Measurements from ENCODE around the gene SCAF8.
"Not testable (repeated sequence)": the region's sequence is repeated elsewhere in the genome, so short reads cannot be mapped to it uniquely, and the experiment has no call there.

SCAF8 gene, protein sequence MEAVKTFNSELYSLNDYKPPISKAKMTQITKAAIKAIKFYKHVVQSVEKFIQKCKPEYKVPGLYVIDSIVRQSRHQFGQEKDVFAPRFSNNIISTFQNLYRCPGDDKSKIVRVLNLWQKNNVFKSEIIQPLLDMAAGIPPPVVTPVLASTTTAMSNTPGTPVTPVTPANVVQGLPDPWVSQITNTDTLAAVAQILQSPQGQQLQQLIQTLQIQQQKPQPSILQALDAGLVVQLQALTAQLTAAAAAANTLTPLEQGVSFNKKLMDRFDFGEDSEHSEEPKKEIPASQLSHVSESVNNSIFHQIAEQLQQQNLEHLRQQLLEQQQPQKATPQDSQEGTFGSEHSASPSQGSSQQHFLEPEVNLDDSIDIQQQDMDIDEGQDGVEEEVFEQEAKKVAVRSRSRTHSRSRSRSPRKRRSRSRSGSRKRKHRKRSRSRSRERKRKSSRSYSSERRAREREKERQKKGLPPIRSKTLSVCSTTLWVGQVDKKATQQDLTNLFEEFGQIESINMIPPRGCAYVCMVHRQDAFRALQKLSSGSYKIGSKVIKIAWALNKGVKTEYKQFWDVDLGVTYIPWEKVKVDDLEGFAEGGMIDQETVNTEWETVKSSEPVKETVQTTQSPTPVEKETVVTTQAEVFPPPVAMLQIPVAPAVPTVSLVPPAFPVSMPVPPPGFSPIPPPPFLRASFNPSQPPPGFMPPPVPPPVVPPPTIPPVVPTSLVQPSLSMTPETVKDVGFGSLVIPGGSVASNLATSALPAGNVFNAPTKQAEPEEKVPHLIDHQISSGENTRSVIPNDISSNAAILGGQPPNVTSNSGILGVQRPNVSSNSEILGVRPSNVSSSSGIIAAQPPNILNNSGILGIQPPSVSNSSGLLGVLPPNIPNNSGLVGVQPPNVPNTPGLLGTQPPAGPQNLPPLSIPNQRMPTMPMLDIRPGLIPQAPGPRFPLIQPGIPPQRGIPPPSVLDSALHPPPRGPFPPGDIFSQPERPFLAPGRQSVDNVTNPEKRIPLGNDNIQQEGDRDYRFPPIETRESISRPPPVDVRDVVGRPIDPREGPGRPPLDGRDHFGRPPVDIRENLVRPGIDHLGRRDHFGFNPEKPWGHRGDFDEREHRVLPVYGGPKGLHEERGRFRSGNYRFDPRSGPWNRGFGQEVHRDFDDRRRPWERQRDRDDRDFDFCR (N-terminal part only)

DNA sequence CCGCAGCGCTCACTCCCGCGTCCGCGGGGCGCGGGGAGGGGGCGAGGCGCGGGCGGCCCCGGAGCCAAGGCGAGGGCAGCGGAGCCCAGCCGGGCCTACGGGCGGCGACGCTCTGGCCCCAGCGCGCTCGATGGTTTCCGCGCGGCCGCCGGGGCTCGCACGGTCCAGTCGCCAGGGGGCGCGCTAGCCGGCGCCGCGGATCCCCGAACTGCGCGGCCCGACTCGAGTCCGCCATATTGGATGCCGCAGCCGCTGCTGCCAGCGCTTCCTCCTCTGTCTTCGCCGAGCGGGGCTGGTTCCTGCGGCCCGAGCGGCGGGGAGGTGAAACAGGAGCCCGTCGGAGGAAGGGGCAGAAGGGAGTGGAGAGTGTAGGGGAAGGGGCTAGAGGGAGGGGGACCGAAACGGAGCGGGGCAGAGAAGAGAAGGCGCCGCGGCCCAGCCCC, at the start of gene SCAF8:
Gene SCAF8, plus strand, starts transcription at position 234 of the 443 bp plus-strand sequence. CDS start 485 bp downstream, outside the sequence.
- peak; percentile 80 for DNase-seq (ENCODE audit: low spot score)

- no peak for DNase-seq (ENCODE audit: low spot score)
Observed at GRCh38 chr6:154683756-154684523, 49.3 kb upstream of the SCAF8 start.

DNA sequence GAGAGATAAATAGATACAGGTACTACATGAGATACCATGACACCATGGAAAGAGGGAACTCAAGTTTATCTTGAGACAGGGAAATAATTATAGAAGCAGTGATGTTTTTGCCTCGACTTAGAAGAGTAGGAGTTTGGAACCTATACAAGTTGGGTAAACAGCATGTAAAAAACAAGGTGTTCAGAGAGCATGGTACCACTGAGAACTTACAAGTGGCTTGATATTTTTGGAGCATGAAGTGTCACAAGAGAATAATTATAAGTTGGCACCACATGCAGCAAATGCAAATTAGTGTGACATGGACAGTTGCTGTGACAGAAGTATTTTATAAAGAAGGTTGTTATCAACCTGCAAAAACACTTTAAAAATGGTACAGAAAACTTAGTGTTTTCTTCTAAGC, 47.1 kb upstream of the SCAF8 start:
- no peak for DNase-seq (ENCODE audit: low spot score)

- no peak for DNase-seq (ENCODE audit: low spot score)
Observed at GRCh38 chr6:154689493-154690255, 43.5 kb upstream of the SCAF8 start.

DNA sequence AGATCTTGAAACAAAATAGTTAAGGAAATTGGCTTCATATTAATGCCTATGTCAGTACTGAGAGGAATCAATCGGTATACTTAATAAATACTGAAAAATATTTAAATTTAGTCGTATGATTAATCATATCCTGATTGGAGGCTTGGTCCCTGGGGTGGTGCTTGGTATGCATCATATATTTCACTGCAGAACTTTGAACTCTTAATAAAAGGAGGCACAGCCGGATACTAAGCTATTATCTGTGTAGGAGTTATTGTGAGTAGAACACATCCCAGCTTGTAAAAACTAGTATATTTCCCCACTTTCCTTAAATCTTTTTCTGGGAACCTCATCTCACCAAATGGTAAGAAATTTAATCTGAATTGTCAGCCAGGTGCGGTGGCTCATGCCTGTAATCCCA, 42.4 kb upstream of the SCAF8 start:
- DNase-seq (ENCODE audit: low spot score) = no peak

- no peak for DNase-seq (ENCODE audit: low spot score)
Observed at GRCh38 chr6:154696661-154697060, 36.6 kb upstream of the SCAF8 start.

- no peak for DNase-seq (ENCODE audit: low spot score)
Observed at GRCh38 chr6:154703124-154703523, 30.1 kb upstream of the SCAF8 start.

- DNase-seq (ENCODE audit: low spot score) = no peak
Observed at GRCh38 chr6:154705471-154706113, 27.6 kb upstream of the SCAF8 start.

- DNase-seq (ENCODE audit: low spot score) = no peak
Observed at GRCh38 chr6:154706389-154706788, 26.8 kb upstream of the SCAF8 start.

GRCh38 chr6:154709621-154710020, 23.6 kb upstream of the SCAF8 start:
- no peak for DNase-seq (ENCODE audit: low spot score)

GRCh38 chr6:154710689-154711088, 22.5 kb upstream of the SCAF8 start:
- no peak for DNase-seq (ENCODE audit: low spot score)

DNA sequence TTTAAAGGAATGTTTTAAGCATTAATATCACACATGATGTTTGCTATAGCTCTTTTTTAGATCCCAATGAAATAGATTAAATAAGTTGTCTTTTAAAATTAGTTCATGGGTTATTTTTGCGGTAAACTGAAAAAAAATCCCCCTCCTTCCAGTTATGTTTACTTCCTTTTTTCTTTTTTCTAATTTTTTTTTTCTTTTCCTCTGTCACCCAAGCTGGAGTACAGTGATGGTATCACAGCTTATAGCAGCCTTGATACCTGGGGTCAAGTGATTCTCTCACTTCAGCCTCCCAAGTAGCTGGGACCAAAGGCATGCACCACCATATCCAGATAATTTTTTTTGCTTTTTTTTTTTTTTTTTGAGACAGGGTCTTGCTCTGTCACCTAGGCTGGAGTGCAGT, 17.8 kb upstream of the SCAF8 start:
- no peak for DNase-seq (ENCODE audit: low spot score)

- DNase-seq (ENCODE audit: low spot score) = not testable (repeated sequence)
Observed at GRCh38 chr6:154716350-154716749, 16.9 kb upstream of the SCAF8 start.

GRCh38 chr6:154719433-154719832, 13.8 kb upstream of the SCAF8 start:
- no peak for DNase-seq (ENCODE audit: low spot score)

DNA sequence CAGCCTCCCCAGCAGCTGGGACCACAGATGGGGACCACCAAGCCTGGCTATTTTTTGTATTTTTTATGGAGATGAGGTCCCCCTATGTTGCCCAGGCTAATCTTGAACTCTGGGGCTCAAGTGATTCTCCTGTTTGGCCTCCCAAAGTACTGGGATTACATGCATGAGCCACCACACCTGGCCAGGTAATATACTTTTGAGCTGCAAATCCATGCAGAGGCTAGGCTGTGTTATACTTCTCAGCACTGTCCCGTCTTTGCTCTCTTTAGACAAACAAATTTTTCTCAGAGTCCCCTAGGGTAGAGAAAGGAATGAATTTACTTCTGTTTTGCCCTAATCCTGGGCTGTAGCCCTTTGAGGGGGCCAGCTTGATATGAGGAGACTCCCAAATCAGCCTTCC, 13.4 kb upstream of the SCAF8 start:
- DNase-seq (ENCODE audit: low spot score) = no peak

DNA sequence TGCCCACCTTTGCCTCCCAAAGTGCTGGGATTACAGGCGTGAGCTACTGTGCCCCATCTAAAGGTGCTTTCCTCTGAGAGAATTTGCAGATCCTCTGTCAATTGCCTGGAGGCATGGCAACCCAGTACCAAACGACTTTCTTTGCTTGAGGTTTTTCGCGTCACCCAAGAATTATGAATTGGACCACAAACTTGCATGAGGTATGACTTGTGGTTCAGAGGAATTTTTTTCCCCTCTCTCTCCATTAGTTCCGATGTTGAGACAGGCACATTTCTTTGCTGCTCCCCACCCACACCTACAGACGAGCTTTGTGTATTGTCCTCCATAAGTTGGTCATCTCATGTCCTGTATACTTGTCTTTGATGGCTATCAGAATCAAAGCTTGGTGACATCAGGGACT, 11.8 kb upstream of the SCAF8 start:
- DNase-seq (ENCODE audit: low spot score) = no peak

GRCh38 chr6:154726887-154727286, 6.3 kb upstream of the SCAF8 start:
- DNase-seq (ENCODE audit: low spot score) = no peak

GRCh38 chr6:154731296-154732218, 1.7 kb upstream of the SCAF8 start:
- no peak for DNase-seq (ENCODE audit: low spot score)

DNA sequence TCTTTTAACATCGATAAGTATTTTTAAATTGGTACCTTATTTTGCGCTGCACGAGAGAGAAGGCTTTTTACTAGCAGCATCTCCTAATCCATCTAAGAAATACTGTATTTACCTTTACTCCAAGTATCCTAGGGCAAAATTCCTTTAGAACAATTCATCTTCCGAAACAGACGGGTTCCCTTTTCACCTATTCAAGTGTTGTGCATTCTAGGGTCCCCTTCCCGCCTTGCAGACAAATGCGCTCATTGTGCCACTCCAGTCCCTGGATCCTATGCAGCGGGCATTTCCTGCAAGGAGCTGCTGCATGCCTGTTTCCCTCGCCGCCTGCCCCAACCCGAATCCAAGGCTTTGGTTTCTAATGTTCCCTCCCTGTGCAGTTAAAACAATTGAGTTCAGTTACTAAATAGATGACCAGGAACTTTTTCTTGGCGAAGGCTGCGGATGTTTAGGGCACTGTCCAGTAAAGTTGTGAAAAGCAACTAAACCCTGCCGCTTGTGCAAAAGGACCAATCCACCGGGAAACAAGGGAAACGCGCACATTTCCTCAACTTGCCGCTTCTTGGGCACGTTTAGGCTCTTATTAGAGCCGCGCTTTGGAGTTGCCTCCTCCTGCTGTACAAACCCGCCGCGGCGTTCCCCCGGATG, 556 bp upstream of the SCAF8 start:
- peak; percentile 64 for DNase-seq (ENCODE audit: low spot score)

All from Ammon's horn (tissue), 1 donor.